HG03469 (cell line): ENCODE measurements around the gene CLDN19.
"Not testable (repeated sequence)": the region's sequence is repeated elsewhere in the genome, so short reads cannot be mapped to it uniquely, and the experiment has no call there.

Experiments used
- ATAC-seq: cut with Tn5 transposase; IDR thresholded peaks from one replicate; pipeline ENCODE4 v1.9.1; 2021; ENCODE audit warnings: mild to moderate bottlenecking, moderate library complexity, moderate number of reproducible peaks; ENCODE audit not compliant: unreplicated experiment

The CLDN19 gene

DNA sequence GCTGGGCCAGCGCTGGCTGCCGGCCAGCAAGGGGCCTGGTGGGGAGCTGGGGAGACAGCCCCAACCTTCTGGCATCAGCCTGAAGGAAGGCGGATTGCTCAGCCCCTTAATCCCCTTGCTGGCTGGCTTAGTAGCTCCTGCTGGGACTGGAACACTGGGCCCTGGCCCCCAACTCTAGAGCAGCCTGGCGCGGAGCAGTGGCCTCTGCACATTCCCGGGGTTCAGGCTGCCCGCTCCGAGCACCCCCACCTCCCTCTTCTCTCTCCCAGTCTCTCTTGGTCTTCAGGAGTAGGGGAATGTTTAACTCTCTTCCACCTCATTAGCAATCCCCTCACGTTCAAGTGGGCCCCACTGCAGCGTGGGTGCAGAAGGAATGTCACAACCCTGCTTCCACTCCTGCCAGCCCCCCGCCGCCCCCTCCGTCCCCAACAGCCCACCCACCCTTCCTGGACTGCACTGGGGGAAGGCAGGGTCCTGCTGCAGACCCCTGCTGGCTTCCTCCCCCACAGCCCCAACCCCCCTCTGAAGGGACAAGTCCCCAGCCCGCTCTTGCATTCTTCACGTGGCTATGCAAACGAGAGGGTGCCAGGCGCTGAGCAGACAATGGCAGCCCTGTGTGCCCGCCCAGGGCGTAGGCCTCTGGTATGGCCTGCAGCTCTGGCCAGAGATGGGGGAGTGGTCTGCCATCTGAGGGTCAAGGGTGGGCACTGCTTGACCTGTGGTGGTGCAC is 980 bp upstream of the CLDN19 start:
- no peak for ATAC-seq

DNA sequence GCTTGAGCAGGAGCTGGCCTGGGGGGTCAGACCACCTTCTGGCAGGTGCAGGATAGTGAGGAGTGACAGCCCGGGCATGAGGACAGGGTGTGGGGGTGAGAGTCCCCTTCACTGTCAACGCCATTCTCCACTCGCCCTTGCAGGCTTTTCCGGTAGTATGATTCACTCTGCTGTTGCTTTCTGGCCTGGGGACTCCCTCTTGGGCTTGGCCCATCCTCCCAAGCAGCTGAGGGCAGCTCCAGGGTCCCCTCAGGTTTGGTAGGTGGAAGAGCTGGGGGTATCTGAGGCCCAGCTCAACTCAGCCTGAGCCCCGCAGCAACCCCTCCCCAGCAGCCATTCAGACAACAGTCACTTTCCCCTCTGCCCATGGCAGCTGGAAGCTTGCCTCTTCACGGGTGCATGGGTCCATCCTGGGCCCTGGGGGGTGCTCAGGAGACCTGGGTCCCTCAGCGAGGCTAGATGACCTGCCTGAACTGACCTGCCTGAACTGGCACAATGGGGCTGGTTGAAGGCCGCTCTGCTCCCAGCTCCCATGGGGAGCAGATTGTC is 1.3 kb downstream of the CLDN19 start:
- ATAC-seq = no peak

DNA sequence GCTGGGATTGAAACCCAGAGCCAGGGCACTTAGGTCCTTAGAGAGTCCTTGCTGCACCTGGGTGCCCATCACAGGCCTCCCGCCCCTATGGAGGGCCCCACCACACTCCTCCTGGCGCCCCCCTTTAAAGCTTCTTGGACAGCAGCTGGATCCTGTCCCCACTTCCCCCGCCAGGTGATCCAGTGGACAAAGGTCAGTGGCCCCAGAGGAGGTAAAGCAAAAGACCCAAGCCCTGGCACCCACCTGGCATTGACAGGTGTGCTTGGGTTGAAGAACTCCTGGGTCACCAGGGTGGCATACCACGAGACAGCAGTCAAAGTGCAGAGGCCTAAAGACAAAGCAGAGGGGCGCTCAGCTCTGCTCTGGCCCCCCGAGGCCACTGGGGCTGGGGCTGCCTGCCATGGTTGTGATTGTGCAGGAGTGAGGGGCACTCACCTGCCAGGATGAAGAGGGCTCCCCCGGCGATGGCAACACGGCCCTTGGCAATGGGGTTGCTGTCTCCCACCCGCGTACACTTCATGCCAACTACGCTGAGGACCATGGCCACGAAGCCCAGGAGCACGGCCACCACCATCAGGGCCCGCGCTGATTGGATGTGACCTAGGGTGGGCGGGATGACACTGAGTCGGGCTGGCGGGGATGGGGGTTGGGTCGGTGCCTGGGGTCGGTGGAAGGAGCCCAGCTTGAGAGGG is 1.9 kb downstream of the CLDN19 start:
- ATAC-seq = no peak

DNA sequence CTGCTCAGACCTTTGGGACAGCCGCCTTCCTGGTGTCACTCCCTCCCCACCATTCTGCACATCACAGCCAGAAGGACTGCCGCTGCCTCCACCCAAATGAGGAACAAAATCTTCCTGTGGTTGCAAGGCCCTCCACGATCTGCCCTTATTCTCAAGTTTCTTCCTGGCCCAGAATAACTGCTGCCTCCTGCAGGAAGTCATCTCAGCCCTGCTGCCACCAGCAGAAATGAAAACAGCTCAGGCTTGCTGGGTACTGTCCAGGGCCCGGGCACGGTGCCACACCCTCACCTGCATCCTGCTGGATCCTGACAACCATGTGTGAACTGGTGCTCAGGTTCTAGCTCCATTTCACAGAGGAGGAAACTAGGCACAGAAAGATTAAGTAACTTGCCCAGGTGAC is 2.8 kb downstream of the CLDN19 start:
- ATAC-seq = no peak

DNA sequence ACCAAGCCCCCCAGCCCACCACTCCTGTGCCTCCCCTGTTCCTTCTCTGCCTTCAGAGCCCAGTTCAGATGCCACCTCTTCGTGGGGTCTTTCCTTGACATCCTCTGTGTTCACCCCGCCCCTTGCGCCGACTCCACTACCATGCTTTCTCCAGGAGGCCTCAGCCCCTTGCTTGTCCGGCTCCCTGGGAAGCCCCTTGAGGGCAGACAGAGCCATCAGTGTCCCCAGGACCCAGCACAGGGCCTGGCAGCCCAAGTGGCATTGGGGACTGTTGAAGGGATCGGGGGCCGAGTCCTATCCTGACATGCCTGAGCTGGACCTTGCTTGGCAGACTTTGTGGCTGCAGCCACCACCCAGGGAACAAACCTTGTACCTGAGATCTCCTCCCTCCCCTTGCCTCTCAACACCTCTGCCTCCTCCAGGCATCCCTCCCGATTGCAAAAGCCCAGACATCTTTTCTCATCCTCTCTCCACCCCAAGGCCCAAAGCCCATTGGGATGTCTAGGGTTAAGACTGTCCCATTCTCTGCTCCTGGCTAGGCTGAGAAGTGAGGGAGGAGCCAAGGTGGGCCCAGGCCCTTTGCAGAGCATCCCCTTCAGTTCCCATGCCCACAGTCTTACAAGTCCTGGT is 3.4 kb downstream of the CLDN19 start:
- no peak for ATAC-seq

DNA sequence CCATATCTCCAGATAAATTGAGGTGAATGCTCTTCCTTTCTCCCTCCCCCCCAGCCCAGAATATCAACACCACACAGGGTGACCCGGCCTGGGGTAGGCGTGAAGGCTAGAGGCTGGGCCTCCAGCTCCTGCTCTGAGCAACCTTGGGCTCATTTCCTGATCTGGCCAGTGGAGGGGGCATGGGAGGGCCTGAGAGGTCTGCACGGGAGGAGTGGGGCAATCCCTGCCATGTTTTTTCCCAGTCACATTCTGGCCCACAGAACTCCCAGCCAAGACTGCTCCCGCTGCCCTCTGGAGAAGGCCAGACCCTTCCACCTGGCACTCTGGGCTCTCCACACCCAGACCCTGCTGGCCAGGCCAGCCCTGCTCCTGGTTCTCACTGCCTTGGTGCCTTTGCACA is 3.9 kb downstream of the CLDN19 start:
- ATAC-seq = no peak

DNA sequence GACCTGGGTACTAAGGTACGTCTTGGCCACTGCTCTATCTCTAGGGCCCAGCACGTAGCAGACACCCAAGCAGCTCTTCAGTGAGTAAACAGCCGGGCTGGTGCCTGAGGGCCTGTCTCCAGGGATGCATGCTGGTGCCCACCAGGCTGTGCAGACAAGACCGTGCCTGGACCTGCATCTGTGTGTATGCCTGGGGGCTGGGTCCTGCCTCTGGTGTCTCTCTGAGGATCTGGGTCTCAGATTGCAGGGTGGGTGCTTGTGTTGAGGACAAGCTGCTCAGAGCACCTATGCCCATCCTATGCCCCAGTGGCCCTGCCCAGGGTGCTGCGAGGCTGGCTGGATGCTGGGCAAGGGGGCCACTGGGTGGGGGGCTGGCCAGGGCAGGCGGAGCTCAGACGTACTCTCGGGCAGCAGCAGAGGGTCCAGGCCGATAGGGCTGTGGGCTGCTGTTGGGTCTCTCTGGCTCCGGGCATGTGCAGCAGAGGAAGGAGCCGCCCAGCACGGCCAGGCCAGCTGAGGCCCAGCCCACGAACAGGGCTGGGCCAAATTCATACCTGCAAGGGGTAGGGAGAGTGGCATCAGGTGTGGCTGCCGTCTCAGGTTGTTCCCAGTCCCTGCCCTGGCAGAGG is 4.4 kb downstream of the CLDN19 start:
- no peak for ATAC-seq

DNA sequence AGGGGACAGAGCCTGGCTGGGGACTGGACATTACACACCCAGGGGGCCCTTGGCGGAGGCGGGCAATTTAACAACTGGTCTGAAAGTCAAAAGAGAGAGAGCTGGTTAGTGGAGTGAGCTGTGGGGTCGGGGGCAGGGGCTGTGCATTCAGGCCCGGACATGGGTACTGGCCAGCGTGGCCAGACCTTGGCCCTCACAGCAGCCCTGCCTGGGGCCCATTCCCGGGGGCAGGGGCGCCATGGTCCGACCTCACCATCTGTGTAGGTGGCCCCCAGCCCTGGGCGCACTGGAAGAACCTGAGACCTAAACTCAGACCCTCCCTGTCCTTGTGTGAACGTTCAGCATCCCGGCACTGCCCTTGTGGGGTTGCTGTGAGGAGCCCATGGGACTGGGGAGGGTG is 5.0 kb downstream of the CLDN19 start:
- ATAC-seq = no peak

DNA sequence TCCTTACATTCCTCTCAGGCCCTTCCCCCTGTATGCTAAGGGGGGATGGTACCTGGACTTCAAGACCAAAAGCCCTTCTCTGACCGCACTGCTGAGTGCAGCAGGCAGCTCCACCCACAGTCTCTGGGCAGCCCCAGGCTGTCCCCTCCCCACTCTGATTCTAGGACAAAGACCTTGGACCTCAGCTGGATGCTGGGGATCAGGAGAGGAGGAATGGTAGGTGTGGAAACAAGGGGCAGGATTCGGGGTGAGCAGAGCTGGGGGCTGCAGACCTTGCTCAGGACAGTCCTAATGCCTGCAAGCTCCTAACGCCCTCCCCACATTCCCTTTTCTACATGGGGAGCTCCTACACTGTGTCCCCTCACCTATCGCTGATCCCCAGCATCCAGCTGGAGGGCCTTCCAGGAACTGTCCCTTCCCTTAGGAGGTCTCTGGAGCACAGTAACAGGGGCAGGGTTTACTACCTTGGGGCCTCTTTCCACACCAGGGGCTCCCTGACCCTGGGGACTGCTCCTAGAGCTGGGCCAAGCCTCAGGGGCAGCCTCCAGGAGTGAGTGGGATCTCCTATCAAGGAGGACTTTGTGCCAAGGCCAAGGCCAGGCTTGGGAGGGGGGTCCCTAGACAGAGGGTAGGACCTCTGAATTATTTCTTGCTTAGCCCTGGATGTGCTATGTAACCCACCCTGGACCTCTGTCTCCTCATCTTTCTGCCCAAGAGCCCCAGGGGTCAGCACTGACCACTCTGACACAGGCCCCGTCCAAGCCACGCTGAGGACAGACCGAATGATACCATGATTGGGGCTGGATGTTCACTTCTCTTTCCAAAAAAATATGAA is 5.6 kb downstream of the CLDN19 start:
- ATAC-seq = no peak

DNA sequence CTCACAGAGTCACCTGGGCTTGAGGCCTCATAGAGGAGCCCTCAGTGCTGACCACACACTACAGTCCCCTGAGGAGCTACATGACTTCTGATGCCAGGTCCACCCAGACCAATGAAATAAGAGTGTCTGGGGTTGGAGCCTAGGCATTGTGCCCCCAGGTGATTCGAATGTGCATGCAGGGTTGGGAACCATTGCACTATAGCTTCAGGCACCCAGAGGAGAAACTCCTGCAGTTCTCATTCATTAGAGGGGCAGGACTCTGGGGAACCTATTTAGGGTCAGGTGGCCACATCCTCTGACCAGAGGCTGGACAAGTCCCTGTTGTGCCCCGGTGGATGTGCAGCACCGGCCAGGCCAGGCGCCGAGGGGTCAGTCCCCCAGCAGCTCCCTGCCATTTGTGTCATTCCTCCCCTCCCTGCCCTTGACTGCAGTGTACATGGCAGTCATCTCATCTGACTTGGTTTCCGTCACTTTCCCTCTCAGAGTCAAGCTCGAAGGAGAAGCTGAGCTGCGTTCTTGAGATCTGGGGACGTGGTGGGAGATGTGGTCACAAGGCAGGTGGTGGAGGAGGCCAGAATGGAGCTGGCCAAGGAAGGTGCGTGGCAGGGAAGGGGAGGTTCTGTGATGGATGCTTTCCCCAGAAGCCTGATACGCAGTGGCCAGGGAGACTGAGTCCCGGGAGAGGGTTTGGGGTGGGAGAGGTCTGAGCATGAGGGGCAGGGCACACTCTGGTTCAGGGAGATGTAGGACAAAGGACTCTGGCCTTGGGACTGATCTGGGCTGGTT is 6.4 kb downstream of the CLDN19 start:
- no peak for ATAC-seq

DNA sequence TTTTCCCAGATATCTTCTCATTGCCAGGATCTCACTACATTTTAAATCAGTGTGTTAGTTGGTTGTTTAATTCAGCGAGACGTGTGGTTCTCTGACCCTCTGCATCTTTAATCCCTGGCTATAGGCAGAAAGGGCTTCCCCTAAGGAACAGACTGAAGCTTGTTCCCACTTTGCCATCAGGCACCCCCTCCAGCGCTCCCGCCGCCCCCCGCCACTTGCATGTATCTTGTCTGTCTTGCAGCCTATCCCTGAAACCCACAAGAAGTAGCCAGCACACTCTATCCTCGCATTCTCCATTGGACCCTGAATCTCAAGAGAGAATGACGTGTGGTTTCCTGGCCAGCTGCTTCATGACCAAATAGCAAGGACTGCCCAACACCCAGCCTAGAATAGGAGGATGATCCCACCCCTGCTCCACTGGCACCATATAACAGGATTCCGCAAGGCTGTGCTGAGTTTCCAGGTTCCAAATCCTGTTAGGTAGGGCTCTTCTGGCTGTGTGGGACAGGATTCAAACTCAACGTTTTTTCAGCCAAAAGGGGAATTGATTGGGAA is 7.8 kb downstream of the CLDN19 start:
- ATAC-seq = no peak

DNA sequence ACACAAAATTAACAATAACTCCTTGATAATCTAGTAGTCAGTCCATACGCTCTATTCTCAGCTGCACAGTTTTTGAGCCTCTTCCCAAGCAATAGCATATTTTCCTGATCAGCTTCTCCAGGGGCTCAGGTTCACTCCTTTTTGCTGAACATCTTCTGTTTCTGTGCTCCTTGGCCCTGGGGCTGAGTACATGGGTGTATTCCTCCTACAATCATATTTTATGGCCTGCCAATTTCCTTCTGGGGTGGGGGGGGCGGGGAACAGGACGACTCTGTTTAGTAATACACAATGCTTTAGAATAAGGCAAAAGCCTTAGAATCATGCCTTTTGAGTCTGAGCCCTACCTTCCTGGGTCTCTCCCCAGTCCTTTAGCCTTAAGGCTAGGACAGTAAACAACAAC is 8.5 kb downstream of the CLDN19 start:
- no peak for ATAC-seq

DNA sequence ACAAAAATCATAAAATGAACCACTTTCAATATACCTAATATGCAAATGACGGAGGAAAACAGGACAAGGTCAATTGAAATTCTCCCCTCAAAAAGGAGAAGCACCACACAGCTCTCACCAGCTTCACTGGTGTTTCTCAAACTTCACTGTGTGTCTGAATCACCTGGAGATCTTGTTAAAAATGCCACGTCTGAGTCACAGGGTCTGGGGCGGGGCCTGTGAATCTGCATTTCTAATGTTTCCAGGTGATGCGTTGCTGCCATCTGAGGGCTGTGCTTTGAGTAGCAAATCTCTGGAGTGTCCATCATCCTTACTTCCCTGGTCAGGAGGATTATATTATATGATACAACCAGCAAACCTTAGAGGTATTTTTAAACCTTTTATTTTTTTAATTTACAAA is 9.0 kb downstream of the CLDN19 start:
- no peak for ATAC-seq

DNA sequence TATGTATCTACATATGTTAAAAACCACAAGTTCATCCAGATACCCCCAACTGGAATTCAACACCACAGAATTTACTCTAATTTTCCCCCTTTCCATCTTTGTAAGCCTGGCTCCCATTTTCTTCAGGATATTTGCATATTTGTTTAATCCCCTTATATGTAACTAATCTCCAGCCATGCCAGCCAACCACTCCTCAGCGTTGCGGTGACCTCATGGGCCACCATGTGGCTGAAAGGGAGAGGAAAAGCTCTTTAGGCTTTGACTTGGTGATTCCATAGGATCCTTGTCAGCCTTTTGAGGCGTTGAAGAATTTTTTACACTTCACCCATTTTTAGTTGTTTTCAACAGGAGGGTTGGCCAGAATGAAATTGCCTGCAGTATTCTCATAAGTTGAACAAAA is 10.0 kb downstream of the CLDN19 start:
- no peak for ATAC-seq

DNA sequence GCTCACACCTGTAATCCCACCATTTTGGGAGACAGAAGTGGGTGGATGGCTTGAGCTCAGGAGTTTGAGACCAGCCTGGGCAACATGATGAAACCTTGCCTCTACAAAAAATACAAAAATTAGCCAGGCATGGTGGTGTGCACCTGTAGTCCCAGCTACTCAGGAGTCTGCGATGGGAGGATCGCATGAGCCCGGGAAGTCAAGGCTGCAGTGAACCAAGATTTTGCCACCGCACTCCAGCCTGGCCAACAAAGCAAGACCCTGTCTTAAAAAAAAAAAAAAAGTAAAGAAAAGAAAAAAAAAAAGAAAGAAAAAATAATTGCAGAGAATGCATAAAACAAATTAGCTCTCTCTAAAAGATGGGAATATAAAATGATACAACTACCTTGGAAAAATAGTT is 14.2 kb downstream of the CLDN19 start:
- ATAC-seq = not testable (repeated sequence)

DNA sequence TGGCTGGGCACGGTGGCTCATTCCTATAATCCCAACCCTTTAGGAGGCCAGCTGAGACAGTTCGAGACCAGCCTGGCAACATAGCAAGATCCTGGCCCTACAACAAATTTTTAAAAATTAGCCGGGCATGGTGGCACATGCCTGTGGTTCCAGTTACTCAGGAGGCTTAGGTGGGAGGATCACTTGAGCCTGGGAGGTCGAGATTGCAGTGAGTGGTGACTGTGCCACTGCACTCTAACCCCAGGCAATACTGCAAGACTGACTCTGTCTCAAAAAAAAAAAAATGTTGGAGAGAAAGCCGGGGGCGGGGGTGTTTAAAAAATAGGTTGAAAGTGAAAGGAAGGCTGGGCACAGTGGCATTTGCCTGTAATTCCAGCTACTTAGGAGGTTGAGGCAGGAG is 16.5 kb downstream of the CLDN19 start:
- no peak for ATAC-seq

DNA sequence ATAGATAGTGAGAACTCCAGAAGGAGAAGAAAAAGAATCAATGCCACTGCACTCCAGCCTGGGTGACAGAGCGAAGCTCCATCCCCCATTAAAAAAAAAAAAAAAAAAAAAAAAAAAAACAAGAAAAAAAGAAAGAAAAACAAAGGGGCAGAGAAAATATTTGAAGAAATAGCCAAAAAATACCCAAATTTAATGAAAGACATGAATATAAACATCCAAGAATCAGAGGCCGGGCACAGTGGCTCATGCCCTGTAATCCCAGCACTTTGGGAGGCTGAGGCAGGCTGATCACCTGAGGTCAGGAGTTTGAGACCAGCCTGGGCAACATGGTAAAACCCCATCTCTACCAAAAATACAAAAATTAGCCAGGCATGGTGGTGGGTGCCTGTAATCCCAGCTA is 17.6 kb downstream of the CLDN19 start:
- not testable (repeated sequence) for ATAC-seq

DNA sequence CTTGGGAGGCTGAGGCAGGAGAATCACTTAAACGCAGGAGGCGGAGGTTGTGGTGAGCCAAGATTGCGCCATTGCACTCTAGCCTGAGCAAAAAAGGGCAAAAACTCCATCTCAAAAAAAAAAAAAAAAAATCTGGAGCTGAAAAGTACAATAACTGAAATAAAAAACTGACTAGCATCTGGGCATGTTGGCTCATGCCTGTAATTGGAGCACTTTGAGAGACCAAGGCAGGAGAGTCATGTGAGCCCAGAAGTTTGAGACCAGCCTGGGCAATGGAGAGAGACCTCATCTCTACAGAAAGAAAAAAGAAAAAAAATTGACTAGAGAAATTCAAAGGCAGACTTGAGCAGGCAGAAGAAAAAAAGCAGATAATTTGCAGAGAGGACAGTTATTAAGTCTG is 18.1 kb downstream of the CLDN19 start:
- no peak for ATAC-seq

DNA sequence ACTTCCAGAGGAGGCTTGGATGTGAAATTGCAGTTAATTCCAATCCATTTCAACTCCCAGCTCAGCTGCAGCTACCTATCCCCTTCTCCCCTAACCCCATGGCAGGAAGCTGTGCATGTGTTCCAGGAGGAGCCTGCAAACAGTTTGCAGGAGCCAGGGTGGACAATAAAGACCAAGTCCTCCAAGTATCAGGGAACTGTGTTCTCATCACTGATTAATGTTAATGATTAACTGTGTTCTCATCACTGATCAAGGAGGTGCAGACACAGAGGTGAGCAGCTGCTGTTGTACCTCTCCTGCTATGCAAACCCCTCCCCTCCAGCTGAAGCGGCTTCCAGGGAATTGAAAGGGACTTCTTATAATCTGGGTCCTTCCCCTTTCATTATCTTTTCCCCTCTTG is 19.2 kb downstream of the CLDN19 start:
- no peak for ATAC-seq

DNA sequence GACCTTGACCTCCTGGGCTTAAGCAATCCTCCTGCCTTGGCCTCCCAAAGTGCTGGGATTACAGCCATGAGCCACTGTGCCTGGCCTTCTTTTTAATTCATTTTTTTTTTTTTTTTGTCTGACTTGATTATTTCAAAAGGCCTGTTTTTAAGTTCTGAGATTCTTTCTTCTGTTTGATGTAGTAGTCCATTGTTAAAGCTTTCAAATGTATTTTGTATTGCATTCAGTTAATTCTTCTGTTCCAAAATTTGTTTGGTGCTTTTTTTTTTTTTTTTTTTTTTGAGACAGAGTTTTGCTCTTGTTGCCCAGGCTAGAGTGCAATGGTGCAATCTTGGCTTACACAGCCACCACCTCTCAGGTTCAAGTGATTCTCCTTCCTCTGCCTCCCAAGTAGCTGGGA is 25.6 kb downstream of the CLDN19 start:
- not testable (repeated sequence) for ATAC-seq
